GM19099 (cell line): ENCODE measurements around the gene METTL4.

ENCODE experiments used
- POLR2A ChIP-seq: IDR thresholded peaks from 3 replicates; pipeline ENCODE4 v1.6.1; 2011; ENCODE audit warnings: low read depth; ENCODE audit not compliant: insufficient read length; ENCODE audit errors: extremely low read depth

METTL4 gene, protein sequence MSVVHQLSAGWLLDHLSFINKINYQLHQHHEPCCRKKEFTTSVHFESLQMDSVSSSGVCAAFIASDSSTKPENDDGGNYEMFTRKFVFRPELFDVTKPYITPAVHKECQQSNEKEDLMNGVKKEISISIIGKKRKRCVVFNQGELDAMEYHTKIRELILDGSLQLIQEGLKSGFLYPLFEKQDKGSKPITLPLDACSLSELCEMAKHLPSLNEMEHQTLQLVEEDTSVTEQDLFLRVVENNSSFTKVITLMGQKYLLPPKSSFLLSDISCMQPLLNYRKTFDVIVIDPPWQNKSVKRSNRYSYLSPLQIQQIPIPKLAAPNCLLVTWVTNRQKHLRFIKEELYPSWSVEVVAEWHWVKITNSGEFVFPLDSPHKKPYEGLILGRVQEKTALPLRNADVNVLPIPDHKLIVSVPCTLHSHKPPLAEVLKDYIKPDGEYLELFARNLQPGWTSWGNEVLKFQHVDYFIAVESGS

DNA sequence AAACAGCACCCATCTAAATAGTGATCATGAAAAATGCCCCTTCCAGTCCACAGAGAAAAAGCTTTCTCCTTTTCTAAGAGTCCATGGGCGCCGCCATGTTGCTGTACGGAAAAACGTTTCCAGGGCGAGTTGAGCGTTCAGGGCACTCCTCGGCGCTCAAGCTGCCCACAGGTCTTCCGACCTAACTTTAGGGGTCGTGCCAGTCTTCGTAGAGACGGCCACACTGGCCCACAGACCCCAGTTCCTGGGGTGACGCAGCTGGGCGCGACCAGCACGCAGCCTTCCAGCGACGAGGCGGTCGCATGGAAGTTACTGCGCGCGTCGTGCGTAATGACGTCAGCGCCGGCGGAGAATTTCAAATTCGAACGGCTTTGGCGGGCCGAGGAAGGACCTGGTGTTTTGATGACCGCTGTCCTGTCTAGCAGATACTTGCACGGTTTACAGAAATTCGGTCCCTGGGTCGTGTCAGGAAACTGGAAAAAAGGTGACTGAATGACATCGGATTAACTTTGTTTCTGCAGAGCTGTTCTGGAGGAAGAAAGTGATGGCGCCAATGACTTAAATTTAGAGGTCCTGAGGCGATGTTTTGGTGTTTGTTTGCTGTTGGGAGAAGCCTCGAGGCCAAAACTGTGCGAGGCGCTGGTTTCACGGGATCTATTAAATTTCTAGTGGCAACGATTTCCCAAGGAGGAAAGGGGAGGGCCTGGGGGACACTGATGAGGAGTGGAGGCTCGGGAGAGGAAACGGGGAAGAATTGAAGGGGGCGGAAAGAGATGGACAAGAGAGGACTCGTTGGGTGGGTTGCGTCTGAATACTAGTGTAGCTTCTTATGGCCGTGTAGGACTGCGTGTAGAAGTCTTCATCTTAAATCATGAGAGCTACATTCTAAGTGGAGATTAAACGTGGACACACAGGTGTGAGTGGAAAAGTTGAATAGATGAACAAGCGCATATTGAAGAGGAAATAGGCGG is at the start of gene METTL4, which contains the start of gene NDC80:
TSS of gene METTL4 (minus strand) at position 306 of the 971 bp plus-strand sequence. CDS start 4,289 bp downstream, outside the sequence.
TSS of gene NDC80 (plus strand) at position 358 of the 971 bp plus-strand sequence. CDS start 1,429 bp downstream, outside the sequence.
- TF ChIP-seq POLR2A, result peak; percentile 57

DNA sequence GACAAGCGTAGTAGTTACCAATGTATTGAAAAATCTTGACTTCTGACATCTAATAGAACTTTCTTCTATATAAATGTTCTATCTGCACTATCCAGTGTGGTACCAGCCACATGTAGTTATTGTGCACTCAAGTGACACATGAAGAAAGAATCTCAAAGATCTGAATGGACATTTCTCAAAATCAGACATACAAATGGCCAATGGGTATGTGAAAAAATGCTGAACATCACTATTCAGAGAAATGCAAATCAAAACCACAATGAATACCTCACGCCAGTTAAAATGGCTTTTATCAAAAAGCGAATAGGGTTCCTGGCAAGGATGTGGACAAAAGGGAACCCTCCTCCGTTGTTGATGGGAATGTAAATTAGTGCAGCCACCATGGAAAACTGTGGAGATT is 46.7 kb upstream of the METTL4 start:
- TF ChIP-seq POLR2A, result no peak

DNA sequence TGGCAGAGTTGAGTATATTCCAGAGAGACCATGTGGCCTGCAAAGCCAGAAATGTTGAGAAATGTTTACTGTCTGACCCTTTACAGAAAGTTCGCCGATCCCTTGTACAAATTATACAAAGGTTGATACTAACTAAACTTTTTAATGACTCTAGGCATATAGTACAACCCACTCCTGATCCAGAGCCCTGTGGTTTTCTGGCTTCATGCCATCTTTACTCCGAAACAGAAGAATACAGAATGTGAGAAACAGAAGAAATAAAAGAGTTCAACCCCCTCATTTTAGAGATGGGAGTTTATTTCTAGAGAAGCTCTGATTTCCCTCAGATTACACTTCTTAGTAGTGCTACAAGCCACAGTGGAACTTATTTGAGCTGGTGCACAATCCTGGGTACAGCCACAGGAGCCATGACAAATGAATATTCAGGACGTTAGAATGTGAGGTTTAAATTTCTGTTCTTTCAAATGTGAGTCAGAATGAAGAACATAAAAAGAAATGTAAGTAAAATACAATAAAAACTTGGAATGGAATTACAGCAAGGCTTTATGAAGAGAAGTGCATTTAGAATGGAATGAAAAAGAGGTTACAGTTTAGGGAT is 46.2 kb upstream of the METTL4 start:
- TF ChIP-seq POLR2A, result no peak

DNA sequence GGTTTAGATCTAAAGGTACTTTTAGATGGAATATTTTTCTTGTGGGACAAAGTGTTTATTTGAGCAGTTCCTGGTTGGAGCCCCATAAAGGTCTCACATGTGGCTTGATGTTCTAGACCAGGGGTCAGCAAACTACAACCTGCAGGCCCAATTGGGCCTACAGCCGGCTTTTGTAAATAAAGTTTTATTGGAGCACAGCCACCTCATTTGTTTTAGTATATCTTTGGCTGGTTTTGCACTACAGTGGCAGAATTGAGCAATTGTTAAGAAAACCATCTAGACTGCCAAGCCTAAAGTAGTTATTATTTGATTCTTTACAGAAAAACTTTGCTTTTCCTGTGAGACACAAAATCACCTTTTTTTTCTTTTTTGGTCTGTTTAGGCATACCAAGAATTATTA is 41.7 kb upstream of the METTL4 start:
- TF ChIP-seq POLR2A, result no peak

DNA sequence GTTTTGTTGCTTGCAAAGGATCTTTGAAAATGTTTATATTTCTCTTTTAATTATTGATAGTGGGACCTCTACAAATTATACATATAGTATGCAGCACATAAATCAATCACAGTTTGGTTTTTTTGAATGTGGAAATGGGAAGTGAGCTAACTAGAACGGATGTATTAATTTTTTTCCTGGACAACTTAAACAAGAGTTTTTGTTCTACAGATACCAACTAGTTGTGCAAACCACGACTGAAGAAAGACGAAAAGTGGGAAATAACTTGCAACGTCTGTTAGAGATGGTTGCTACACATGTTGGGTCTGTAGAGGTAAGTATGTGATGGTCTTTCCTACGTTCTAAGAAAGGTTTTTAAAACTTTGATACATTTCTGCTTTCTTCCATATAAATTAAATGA is 39.2 kb upstream of the METTL4 start:
- TF ChIP-seq POLR2A, result no peak

DNA sequence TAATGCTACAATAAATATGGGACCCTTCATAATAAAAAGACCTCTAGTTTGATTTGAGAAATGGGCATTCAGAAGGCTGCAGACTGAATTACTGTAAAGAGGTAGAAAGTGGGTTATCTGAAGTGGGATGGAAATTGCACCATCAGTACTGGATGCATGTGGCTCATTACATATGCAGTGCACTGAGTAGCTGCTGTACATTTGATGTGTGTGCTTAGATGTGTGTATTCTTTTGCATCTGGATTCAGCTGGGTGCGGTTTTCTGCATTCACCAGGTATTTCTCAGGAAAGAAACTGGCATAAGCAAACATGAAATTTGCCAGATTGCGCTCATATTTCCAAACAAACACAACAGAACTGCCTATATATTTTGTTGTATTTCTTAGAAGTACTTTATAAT is 38.3 kb upstream of the METTL4 start:
- no peak for TF ChIP-seq POLR2A

DNA sequence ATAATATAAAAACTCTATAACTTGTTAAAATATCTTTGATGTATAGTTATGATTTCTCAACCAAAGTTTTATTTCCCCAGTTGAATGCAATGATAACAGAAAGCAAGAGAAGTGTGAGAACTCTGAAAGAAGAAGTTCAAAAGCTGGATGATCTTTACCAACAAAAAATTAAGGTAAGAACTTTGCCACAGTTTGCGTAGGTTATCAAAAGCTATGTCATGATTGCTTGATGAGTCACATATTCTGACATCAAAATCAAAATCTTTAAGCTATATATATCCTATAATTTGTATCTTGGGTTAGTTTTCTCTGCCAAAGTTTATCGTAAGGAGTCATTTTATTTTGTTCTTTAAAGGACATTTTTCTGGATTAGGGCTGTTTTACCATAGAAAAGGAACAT is 35.0 kb upstream of the METTL4 start:
- no peak for TF ChIP-seq POLR2A

DNA sequence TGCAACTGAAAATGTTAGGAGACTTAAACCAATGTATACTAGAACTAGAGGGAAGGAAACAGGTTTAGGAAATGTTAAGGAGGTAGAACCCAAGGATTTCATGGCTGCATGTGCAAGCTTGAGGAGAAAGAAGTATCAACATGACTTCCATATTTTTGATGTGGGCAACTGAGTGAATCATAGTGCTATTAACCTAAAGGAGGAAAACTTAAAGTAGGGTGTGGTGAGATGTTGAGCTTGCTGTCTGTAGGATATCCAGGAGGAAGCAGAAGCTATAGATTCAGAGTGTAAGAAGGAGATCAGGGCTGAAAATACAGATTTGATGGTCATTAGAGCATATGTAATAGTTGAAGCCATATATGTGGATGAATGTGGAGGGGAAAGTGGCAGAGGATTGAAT is 31.5 kb upstream of the METTL4 start:
- no peak for TF ChIP-seq POLR2A

DNA sequence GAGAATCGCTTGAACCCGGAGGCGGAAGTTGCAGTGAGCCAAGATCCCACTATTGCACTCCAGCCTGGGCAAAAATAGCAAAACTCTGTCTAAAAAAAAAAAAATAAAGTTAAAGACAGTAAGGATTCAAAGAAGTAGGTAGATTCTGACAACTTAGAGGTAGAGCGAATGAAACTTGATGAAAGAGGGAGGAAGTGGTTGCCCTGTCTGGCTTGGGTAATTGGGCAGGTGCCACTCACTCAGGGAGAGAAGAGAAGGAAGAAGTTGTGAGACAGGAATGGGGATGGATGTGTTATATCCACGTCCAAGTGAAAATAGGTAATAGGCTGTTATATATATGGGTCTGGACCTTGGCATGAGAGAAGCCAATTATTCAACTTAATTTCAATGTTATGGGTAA is 26.3 kb upstream of the METTL4 start:
- TF ChIP-seq POLR2A, result no peak

DNA sequence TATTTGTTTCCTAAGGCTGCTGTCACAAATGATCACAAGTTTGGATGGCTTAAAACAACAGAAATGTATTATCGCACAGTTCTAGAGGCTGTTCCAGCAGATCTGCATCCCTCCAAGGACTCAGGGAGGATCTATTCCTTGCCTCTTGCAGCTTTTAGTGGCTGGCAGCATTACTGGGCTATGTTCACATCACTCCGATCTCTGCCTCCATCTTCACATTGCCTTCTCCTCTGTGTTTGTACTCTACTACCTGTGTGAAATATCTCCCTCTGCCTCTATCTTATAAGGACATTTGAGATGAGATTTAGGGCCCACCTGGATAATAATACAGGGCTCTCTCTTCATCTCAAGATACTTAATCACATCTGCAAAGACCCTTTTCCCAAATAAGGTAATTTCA is 19.0 kb upstream of the METTL4 start:
- TF ChIP-seq POLR2A, result no peak

DNA sequence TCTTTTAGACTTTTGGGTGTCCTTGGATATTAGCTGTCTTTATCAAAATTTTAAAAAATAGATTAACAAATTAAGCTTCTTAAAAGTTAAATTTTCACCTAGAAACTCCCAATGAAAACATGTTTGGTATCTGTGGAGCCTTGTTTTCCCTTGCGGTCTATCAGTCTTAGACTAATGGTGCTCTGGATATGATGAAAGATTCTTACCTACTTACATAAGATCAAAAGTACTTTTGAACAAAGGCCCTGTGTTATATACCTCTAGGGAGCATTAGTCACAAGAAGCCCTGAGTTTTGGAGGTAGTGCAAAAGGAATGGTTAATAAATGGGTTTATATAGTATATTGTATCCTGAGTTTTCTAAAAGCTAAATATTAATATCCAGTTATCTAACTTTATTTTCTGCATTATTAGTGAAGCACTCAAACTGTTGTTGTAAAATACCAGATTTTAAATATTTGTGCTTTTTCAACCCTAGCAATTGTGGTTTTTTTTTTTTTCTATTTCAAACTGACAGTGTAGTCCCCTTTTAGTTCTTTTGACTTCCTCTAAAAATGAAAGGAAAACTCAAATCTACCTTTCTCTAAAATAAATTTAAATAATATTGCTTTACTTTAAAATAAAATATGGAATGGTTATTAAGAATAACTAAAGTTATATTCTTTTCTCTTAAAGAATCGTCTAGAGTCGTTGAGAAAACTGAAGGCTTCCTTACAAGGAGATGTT is 18.2 kb upstream of the METTL4 start:
- TF ChIP-seq POLR2A, result no peak

DNA sequence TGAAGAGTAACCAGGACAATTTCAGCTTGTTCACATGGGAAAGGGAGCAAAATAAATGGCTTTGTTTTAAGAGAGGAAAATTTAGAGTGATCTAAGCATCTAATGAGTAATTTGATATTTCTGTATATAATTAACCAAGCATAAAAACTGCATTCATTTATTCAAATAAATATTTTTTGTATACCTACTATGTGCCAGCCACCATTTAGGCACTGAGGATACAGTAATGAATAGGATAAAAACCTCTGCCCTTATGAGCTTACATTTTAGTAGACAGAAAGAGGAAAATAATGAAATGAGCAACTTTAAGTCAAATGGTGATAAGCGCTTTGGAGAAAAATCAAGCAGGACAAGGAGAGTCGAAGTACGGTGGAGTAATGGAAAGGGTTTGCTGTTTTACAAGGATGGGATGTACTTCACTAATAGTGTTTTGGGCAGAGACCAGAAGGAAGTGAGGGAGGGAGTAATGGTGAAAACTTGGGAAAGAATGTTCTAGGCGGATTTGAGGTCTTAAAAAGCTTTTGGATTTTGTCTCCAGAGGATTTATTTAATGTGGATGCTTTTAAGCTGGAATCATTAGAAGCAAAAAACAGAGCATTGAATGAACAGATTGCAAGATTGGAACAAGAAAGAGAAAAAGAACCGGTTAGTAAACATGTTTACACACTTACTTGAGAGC is 17.5 kb upstream of the METTL4 start:
- TF ChIP-seq POLR2A, result no peak

DNA sequence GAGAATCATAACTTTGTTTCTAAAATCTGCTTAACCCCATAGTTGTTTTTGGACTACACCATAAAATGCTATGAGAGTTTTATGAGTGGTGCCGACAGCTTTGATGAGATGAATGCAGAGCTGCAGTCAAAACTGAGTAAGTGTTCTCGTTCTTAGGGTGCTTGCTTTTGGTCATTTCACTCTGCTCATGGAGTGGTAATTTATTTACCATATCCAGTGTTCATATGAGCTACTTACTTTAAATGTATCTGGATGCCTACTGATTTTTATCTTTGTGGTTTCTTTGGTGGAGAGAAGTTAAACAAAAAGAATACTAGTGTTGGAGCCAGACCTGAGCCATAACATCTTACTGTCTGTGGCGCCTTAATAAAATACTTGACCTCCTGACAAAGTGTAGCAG is 16.5 kb upstream of the METTL4 start:
- TF ChIP-seq POLR2A, result no peak

DNA sequence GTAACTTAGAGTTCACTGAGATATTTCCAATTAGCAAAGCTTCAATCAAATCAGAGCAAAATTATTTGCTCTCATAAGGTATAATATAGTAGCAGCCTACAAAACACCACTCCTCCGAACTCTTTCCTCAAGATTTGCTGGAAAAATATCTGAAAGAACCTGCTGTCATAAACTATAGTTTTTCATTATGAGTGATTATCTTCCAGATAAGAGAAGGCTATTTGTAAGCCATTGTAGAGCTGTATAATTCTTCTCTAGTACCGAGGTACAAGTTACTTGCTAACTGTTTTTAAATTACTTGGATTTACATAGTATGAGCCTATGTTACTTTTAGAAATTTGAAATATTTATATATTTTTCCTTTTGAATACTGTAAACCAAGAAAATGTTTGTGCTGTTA is 2.1 kb upstream of the METTL4 start:
- no peak for TF ChIP-seq POLR2A

DNA sequence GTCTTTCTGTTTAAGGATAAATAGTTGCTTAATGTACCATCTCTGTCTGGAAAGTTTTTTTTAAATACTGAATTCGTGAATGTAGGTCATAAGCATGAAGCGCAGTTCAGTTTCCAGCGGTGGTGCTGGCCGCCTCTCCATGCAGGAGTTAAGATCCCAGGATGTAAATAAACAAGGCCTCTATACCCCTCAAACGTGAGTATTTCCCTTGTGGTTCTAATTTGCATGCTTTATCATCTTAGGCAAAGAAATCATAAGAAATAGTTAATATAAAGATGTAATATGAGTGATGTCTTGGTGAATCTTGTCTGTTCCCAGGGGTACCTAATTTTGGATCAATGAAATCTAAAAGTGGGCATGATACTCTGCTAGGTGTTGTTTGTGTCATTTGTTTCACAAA is 1.6 kb upstream of the METTL4 start:
- TF ChIP-seq POLR2A, result no peak

DNA sequence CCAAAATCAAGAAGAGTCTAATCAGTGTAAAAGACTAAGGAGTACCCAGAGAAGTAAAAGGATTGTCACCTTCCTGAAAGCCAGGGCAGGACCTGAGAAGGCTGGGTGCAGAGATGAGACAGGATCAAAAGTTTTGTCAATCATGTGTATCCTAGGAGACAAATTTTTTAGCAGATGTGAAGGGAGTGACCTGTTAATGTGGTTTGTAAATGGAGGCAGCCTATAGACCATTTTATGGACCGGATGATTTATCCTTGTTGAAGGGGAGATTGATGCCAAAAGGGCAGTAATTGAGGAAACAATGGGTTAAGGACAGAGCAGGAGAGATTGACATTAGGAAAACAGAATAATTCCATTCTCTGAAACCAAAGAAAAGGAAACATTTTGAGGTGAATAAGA is 865 bp upstream of the METTL4 start:
- TF ChIP-seq POLR2A, result no peak
